Measurements from ENCODE around the gene NTPCR.
"Not testable (repeated sequence)": the region's sequence is repeated elsewhere in the genome, so short reads cannot be mapped to it uniquely, and the experiment has no call there.

NTPCR gene

DNA sequence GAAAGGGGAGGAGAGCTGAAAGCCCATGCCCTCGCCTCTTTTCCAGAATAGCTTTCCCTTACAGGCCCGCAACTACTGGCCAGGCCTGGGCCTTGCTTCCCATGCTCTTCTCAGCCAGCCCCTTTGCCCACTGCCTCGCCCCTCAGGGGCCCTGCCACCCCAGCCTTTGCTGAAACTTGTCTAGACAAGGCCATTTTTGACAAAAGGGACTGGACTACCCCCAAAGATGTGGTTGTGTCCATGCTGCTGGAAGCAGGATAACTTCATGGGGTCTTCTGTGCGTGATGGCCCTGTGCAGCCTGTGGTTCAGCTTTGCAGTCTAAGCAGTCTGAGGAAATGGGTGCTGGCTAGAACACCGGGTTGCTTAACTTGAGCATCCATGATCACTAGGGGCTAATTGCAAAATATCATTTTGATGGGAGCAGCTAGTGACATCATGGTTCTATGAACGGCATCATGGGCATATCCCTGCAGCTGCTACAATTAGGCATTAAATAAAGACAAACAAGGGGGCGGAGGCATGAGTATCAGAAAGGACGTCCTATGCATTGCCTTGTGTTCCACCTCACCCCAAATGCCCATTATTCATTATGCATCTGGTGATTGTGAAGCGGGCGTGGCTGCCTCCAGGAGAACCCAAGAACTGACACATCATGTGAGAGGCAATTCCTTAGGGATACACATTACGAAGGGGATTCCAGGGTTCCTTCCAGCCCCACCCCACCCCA is 36.8 kb downstream of the NTPCR start:
- no peak for DNase-seq

- no peak for DNase-seq
Measured at GRCh38 chr1:232987774-232988140, 37.3 kb downstream of the NTPCR start.

DNA sequence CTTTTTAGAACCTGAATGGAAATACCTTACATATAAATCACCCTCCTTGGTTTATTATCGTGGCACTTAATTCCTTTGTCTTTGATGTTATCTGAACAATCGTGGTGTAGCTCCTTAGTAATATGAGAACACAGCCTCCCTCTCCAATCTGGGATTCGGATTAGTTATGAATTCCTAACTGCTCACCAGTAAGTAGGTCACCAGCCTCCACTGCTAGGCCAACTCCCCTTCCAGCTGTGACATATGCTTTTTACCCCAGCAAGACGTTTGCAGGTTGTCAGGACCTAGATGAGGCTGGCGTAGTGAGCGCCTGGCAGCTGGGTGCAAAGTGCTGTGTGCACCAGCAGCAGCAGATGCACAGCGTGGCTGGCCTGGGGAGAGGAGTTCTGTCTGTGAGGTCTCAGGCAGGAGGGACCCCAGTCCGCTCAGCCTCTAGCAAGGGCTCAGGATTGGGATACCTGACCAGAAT is 38.2 kb downstream of the NTPCR start:
- DNase-seq: peak; percentile 27

- DNase-seq: no peak
Measured at GRCh38 chr1:232990176-232991128, 40.0 kb downstream of the NTPCR start.

DNA sequence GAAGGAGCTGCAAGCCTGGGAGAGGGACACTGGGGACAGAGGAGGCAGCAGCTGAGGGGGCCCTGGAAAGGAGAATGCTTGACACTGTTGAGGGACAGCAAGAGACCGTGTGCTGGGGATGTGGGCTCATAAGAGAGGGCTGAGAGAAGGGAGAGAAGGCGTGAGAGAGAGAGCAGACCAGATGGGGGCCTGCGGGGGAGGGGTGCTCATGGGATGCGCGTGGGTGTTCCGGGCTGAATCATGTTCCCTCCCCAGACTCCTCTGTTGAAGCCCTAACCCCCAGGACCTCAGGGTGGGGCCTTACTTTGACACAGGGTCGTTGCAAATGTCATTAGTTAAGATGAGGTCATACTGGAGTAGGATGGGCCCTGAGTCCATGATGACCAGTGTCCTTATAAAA is 40.8 kb downstream of the NTPCR start:
- no peak for DNase-seq

GRCh38 chr1:232992227-232992626 is 41.8 kb downstream of the NTPCR start:
- DNase-seq: no peak

DNA sequence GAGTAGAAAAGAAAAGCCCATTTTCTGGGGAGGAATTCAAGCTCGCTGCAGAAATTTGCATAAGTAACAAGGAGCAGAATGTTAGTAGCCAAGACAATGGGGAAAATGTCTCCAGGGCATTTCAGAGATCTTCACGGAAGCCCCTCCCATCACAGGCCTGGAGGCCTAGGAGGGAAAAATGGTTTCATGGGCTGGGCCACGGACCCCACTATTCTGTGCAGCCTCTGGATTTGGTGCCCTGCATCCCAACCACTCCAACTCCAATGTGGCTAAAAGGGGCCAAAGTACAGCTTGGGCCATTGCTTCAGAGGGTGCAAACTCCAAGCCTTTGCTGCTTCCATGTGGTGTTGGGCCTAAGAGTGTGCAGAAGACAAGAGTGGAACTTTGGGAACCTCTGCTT is 43.1 kb downstream of the NTPCR start:
- DNase-seq: no peak

DNA sequence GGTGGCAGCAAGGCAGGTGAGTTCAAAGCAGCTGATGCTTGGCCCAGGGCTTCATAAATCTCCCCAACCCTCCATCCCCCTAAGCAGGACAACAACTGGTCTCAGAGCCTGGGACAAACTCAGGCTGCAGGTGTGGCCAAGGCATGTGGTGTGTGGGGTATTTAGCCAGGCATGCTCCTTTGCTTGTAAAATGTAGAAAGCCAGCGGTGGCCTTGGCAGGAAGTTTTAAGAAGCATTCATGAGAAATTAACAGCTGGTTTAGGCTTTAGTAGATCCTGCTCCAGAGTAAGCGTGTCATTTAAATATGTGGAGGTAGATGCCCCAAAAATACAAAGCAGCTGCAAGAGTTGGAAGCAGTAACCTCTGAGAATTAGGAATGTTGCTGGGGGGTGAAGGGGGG is 44.8 kb downstream of the NTPCR start:
- DNase-seq: no peak

- no peak for DNase-seq
Measured at GRCh38 chr1:232996143-232996542, 45.7 kb downstream of the NTPCR start.

DNA sequence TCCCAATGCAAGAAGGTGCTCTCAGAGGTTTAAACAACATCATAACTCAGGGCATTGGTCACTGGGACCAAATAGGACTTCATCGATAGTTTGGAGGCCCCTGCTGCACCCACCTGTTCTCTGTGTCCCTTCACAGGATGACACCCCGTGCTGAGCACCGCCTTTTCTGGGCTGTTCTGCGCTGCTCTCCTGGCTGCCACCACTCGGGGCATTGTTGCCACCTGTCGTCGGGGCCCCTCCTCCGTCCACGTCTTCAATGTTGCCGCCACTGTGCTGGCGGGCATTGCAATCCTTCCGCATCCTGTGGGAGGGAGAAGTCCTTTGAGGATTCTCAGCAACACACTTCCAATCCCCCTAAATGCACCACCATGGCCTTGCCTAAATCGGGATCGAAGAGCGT is 47.7 kb downstream of the NTPCR start:
- DNase-seq: no peak

- no peak for DNase-seq
Measured at GRCh38 chr1:232998646-232999045, 48.2 kb downstream of the NTPCR start.

GRCh38 chr1:232999956-233000625 is 49.7 kb downstream of the NTPCR start:
- DNase-seq: no peak

- DNase-seq: not testable (repeated sequence)
Measured at GRCh38 chr1:233003638-233004037, 53.2 kb downstream of the NTPCR start.

GRCh38 chr1:233004451-233004850 is 54.0 kb downstream of the NTPCR start:
- DNase-seq: no peak

DNA sequence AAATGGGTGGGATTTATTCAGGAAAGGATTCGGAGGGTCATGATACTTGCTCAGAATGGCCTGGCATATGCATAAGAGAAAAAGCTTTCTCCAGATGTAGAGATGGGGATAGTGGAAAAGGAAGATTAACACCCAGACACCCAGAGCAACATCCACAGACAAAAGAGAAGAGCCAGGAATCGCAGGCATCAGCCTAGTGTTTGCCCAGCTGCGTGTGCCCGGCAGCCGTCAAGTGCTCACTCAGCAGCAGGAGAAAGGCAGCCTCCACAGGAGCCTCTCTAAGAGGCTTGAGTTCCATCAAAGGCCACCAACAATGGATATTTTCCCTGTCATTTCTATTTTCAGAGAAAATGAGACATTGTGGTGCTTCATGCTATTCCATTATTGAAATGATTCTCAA is 54.7 kb downstream of the NTPCR start:
- peak; percentile 81 for DNase-seq

- peak; percentile 28 for DNase-seq
Measured at GRCh38 chr1:233005703-233006102, 55.3 kb downstream of the NTPCR start.

GRCh38 chr1:233006108-233006507 is 55.7 kb downstream of the NTPCR start:
- no peak for DNase-seq

- no peak for DNase-seq
Measured at GRCh38 chr1:233006541-233006973, 56.1 kb downstream of the NTPCR start.

DNA sequence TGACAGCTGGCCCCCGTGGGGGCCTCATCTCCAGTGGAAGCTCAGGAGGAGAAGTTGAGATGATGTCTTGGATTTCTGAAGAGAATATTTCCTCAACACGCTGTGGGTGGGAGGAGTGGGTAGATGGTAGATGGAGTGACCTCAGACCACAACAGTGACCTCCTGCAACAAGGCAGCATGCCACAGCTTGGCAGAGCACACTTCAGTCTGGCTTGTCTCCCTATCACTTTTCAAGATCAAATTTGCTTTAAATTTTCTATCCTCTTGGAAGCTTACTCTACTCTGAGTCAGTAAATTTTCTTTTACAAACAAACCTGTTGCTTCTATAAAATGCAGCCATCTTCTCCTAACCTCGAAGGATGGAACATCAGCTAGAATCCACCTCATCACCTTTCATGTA is 59.7 kb downstream of the NTPCR start:
- DNase-seq: no peak

DNA sequence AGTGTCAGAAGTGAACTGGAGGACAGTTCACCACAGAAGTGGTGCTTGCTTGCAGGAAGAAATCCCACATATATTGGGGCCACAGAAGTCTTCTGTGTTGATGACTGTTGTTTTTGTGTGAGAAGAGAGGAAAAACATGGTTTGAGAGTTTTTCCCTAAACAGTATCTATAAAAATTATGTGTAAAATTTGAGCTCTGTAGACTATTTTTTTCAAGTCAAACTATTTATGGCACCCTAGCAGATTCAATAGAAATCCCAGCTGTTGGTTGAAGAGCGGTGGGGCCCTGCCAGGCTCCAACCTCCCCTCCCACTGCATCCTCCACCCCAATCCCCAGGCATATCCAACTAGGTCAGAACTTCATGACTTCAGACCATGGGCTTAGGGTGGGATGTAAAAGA is 61.6 kb downstream of the NTPCR start:
- DNase-seq: no peak

DNA sequence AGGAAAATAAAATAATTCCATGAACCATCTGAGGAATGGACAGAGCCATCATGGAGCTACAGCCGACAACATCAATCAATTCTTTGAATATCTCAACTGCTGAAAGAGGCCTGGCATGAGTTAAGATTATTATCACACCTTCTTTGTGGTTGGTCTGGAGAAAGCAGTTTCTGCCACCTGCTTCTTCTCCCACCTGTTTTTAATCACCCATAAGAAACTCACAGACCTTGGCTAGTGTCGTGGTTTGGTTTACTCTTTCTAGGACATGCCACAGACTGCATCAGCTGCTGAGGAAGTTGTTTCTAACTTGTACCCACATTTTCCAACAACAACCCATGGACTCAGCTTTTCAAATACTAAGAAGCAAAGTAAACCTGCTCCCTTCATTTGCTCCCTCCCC is 65.6 kb downstream of the NTPCR start:
- DNase-seq: no peak

- DNase-seq: no peak
Measured at GRCh38 chr1:233016798-233017197, 66.4 kb downstream of the NTPCR start.

DNA sequence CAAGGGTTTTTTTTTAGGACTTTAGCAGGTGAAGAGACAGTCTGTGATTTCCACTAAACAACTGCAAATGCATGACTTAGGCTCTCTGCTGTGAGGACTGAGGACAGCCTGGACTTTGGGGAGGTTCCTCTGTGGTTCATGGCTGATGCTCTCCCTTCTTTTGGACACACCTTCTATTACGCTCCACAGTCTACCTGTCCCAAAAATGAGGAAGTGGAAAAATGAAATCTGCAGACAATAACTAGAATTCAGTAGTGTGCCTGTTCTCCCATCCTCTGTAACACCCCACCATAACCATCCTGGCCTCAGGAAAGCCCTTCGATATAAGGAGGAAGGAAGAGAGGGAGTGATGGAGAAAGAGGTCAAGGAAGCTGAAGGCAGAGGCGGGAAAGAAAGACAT is 68.7 kb downstream of the NTPCR start:
- DNase-seq: no peak

Measured in NCI-H510A (cell line).